HL-60/S4 (cell line): Measurements from ENCODE around the gene DNAJC8.

Source experiments
- in situ Hi-C: fragments of 300-500 bp; cut with MboI; formaldehyde crosslinking; loops from 2 replicates; pipeline ENCODE4 v1.14.3; 2022; ENCODE audit warnings: low sequenced_read_pairs

DNAJC8 gene

GRCh38 chr1:28249866-28250295 lies 17.1 kb upstream of the DNAJC8 start:
- in situ Hi-C loops, result loop anchor here (25.0 kb wide), 1 partner anchor 612 kb away; no protein-coding TSS in a partner anchor

GRCh38 chr1:28249013-28249865 lies 16.4 kb upstream of the DNAJC8 start:
- in situ Hi-C loops, result loop anchor here (25.0 kb wide), 1 partner anchor 613 kb away; no protein-coding TSS in a partner anchor

DNA sequence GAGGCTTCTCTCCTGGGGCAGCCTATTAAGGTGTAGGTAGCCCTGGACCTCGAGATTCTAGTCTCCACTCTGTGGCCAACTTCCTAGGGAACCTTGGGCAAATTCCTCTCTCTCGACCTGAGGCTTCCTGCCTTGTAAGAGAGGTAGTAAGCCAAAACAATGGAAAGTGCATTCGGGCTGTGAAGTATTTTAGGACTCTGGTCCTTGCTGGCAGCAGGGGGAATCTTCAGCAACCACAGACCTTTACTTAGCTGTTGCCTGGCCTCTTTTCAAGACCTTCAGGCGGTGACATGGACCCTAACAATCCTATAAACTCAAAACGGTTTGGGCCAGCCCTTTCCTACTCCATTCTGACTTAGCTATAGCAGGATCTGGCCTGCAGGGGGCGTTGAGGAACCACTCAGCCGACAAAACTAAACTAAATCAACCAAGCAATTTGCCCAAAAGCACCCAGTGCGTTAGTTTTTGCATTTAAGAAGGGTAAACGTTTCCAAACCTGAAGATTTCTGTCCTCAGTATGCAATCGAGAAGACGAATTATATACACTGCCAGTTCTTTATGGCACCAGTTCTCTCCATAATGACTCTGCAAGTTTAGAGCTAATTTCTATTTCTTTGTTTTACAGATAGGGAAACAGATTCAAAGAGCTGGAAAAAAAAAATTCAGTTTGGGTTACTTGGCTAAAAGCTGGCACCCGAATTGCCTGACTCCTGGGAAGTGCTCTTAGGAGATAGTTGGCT lies 15.6 kb upstream of the DNAJC8 start:
- in situ Hi-C loops, result loop anchor here (25.0 kb wide), 1 partner anchor 614 kb away; no protein-coding TSS in a partner anchor

- in situ Hi-C loops, result loop anchor here (25.0 kb wide), 1 partner anchor 615 kb away; no protein-coding TSS in a partner anchor
These were observed 14.9 kb upstream of the DNAJC8 start for GRCh38 chr1:28247612-28248272.

- in situ Hi-C loops, result loop anchor here (25.0 kb wide), 1 partner anchor 616 kb away; no protein-coding TSS in a partner anchor
These were observed 13.6 kb upstream of the DNAJC8 start for GRCh38 chr1:28246427-28246832.

GRCh38 chr1:28244549-28245251 lies 11.9 kb upstream of the DNAJC8 start:
- in situ Hi-C loops, result loop anchor here (25.0 kb wide), 1 partner anchor 618 kb away; no protein-coding TSS in a partner anchor

DNA sequence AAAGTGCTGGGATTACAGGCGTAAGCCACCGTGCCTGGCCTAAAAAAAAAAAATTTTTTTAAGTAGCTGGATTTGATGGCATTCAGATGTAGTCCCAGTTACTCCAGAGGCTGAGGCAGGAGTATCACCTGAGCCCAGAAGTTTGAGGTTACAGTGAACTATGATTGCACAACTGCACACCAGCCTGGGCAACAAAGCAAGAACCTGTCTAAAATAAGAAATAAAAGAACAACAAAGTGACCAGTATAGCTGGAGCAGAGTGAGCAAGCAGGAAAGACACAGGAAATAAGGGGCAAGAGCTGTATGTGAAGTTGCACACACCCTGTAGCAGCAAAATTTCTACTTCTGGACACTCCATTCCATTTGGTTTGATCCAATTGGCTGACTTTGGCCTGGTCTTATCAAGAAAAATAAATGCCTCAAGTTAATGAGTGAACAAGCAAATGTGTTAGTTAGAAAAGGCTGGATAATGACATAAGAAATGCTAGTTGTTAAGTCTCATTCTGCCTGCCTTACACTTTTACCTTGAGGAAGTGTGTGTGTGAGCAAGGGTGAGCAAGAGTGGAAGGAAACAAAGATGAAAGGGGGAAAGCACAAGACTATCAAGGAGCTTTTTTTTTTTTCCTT lies 11.0 kb upstream of the DNAJC8 start:
- in situ Hi-C loops, result loop anchor here (25.0 kb wide), 1 partner anchor 619 kb away; no protein-coding TSS in a partner anchor

DNA sequence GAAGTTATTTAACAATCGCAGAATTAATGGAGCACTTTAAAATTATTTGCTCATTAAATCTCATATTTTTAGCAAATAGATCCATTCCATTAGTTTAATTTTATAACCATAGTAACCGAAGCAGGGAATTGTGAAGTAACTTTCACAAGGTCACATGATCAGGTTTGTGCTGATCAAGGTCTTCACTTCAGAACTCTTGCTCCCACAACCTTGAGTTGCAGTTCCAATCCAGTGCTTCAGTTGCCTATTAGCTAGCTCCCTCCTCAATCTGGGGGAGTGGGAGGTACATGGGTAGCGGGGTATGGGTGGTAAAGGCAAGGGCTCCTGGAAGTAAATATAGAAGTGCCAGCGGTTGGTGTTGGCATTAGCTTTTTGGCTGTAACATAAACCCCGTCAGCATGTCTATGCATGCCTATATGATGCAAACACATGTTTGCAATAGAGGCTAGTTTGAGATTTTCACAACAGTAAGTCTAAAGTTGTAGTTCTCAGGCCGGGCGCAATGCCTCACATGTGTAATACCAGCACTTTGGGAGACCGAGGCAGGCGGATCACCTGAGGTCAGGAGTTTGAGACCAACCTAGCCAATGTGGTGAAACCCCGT lies 8.9 kb upstream of the DNAJC8 start:
- in situ Hi-C loops, result loop anchor here (25.0 kb wide), 1 partner anchor 621 kb away; no protein-coding TSS in a partner anchor

DNA sequence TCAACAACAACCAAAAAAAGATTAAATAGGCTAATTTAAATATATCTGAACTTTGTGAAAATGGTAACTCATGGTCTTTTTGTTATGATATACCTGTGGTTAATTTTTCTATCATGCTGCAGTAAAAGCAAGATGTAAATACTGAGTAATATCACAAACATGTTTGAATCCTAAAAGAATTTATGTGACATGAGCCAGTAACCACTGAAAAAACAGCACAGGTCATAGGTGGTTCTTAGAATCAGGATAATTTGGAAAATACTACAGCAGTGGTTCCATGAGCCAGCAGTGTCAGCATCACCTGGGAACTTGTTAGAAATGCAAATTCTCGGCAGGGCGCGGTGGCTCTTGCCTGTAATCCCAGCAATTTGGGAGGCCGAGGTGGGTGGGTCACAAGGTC lies 7.2 kb upstream of the DNAJC8 start:
- in situ Hi-C loops, result loop anchor here (25.0 kb wide), 1 partner anchor 622 kb away; no protein-coding TSS in a partner anchor

DNA sequence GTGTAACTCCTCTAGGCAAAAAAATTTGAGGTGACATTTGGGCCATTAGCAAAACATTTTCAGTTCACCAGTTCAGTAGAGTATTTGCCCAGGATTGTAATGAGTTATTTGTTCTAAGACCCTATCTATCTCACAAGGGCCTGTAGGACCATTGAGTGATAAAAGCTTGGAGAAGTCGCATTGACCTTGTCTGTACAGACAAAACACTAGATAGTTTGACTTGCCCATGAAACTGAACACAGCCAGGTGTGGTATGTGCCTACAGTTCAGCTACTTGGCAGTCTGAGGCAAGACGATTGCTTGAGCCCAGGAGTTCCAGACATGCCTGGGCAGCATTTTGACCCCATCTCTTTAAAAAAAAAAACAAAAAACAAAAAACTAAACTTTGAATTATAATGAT lies 6.2 kb upstream of the DNAJC8 start:
- in situ Hi-C loops, result loop anchor here (25.0 kb wide), 1 partner anchor 623 kb away; no protein-coding TSS in a partner anchor

DNA sequence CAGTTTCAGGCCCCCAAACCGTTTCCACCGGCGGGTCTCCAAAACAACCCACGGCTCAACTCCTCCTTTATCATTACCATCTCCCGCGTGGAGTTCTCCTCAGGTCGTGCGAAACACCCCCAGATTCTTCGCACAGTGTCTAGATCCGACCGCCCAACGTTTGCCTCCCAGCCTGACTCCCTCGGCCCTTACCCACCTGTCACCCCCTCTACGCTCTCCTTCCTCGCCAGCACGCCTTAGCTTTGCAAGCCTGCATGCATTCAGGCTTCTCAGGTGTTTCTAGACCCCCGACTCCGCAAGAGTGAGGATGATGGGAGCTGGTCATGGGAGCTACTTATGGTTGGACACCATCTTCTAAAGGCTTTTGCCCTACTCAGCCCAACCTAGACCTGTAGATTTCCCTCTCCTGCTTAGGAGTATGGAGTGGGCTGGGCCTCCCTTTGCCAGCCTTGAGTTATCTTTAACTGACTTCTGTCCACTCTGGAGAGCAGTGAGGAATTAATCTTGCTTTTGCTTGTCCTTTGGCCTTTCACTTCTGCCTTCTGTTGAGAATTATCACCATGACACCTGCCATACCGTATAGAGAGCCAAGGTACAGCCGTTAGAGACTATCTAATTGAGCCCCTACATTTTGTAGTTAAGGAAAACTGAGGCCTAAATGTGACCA lies 4.0 kb upstream of the DNAJC8 start:
- in situ Hi-C loops, result loop anchor here (25.0 kb wide), 1 partner anchor 626 kb away; no protein-coding TSS in a partner anchor

- in situ Hi-C loops, result loop anchor here (25.0 kb wide), 1 partner anchor 626 kb away; no protein-coding TSS in a partner anchor
These were observed 3.2 kb upstream of the DNAJC8 start, which contains the start of gene ATP5IF1 for GRCh38 chr1:28235755-28236655. Gene ATP5IF1, plus strand, starts transcription at chr1:28236124. Its CDS starts 60 bp downstream, at chr1:28236184.

DNA sequence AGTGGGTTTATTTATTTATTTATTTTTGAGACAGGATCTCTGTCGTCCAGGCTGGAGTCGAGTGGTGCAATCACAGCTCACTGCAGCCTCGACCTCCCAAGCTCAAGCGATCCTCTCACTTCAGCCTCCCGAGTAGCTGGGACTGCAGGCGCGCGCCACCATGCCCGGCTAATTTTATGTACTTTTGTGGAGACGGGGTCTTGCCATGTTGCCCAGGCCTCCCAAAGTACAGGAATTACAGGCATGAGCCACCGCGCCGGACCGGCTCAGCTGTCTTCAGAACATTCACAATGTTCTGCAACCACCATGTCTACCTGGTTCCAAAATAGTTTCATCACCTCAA lies 406 bp upstream of the DNAJC8 start:
- in situ Hi-C loops, result loop anchor here (25.0 kb wide), 1 partner anchor 629 kb away; no protein-coding TSS in a partner anchor

GRCh38 chr1:28229996-28230395 lies 2.8 kb downstream of the DNAJC8 start:
- in situ Hi-C loops, result loop anchor here (25.0 kb wide), 1 partner anchor 632 kb away; no protein-coding TSS in a partner anchor

DNA sequence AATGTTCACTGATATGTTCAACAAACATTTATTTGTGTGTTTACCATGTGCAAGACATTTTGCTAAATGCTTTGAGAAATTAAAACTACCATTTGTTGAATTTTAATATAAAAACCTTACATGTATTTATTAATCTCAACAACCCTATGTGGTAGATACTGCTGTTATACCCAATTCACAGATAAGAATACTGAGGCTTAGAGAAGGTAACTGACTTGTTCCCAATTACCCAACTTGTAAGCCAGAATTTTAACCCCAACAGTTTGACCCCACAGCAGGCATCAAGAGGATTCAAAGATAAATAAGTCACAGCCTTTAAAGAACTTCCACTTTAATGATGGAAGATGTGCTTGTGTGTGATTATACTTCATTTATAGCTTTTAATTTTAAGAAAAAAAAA lies 3.7 kb downstream of the DNAJC8 start:
- in situ Hi-C loops, result loop anchor here (25.0 kb wide), 1 partner anchor 633 kb away; no protein-coding TSS in a partner anchor

- in situ Hi-C loops, result loop anchor here (25.0 kb wide), 1 partner anchor 351 kb away; the partner anchor contains the start of gene THEMIS2
These were observed 19.5 kb downstream of the DNAJC8 start for GRCh38 chr1:28213315-28213714.

- in situ Hi-C loops, result loop anchor here (10.0 to 25.0 kb wide), 2 partner anchors 115 to 347 kb away; partner anchors contain the start of gene THEMIS2
These were observed 23.1 kb downstream of the DNAJC8 start for GRCh38 chr1:28209700-28210099.
